Neuronal stem cell (in vitro differentiated cells): ENCODE results near the gene SLC25A42.

Experiments
- DNase-seq: peaks from one replicate; pipeline ENCODE4 v3.0.0-alpha.2; 2013; ENCODE audit warnings: low spot score
- H2AFZ ChIP-seq: one replicate; pipeline ENCODE4 v1.6.1; 2013; ENCODE audit warnings: mild to moderate bottlenecking, low read length, inconsistent platforms
- H2AK5ac ChIP-seq: 2 replicates; pipeline ENCODE4 v1.6.1; 2013; ENCODE audit warnings: low read depth, mild to moderate bottlenecking, inconsistent platforms, low read length, moderate library complexity, mixed read lengths
- H2BK120ac ChIP-seq: 2 replicates; pipeline ENCODE4 v1.6.1; 2013; ENCODE audit warnings: low read depth, mild to moderate bottlenecking, inconsistent platforms, low read length, moderate library complexity, mixed read lengths
- H2BK12ac ChIP-seq: one replicate; pipeline ENCODE4 v1.6.1; 2013; ENCODE audit warnings: low read length, inconsistent platforms
- H2BK15ac ChIP-seq: 2 replicates; pipeline ENCODE4 v1.6.1; 2013; ENCODE audit warnings: mild to moderate bottlenecking, low read length, inconsistent platforms, mixed read lengths
- H2BK5ac ChIP-seq: one replicate; pipeline ENCODE4 v1.6.1; 2013; ENCODE audit warnings: inconsistent platforms, mild to moderate bottlenecking, low read length, moderate library complexity
- H3K14ac ChIP-seq: one replicate; pipeline ENCODE4 v1.6.1; 2013; ENCODE audit warnings: low read length, inconsistent platforms
- H3K18ac ChIP-seq: 2 replicates; pipeline ENCODE4 v1.6.1; 2013; ENCODE audit warnings: low read length, inconsistent platforms
- H3K23ac ChIP-seq: 2 replicates; pipeline ENCODE4 v1.6.1; 2013; ENCODE audit warnings: low read depth, mild to moderate bottlenecking, mixed read lengths, low read length, inconsistent platforms; ENCODE audit not compliant: poor library complexity
- H3K27ac ChIP-seq: replicated peaks from 3 replicates; pipeline ENCODE4 v1.5.1; 2013; ENCODE audit warnings: low read length, inconsistent platforms
- H3K27me3 ChIP-seq, 3 experiments: 2 replicates each; pipeline ENCODE4 v1.6.1; 2013; ENCODE audit warnings: low read length in 3 of 3, mild to moderate bottlenecking in 2 of 3, inconsistent platforms in 1 of 3, low read depth in 1 of 3, mixed read lengths in 1 of 3, moderate library complexity in 1 of 3; ENCODE audit not compliant: control insufficient read depth in 3 of 3, insufficient read depth in 3 of 3
- H3K36me3 ChIP-seq, 2 donors: replicated peaks in 1 of 2; 2 replicates each; pipeline ENCODE4 v1.6.1; 2013; ENCODE audit warnings: low read length in 2 of 2; ENCODE audit not compliant: control insufficient read depth in 2 of 2, insufficient read depth in 2 of 2
- H3K4ac ChIP-seq: 2 replicates; pipeline ENCODE4 v1.6.1; 2013; ENCODE audit warnings: inconsistent platforms, mild to moderate bottlenecking, low read length, moderate library complexity
- H3K4me1 ChIP-seq, 2 donors: 1 replicate in 1 of 2; 2 replicates in 1 of 2; pipeline ENCODE4 v1.6.1; 2013; ENCODE audit warnings: low read length in 2 of 2, low read depth in 1 of 2; ENCODE audit not compliant: control insufficient read depth in 2 of 2, insufficient read depth in 1 of 2
- H3K4me2 ChIP-seq: one replicate; pipeline ENCODE4 v1.6.1; 2013; ENCODE audit warnings: mild to moderate bottlenecking, low read length, inconsistent platforms; ENCODE audit not compliant: insufficient read depth, poor library complexity, severe bottlenecking
- H3K4me3 ChIP-seq, 2 donors: 2 replicates each; pipeline ENCODE4 v1.5.1; 2013; ENCODE audit warnings: low read length in 2 of 2, mild to moderate bottlenecking in 2 of 2, inconsistent platforms in 1 of 2, moderate library complexity in 1 of 2
- H3K79me1 ChIP-seq: one replicate; pipeline ENCODE4 v1.6.1; 2013; ENCODE audit warnings: low read depth, mild to moderate bottlenecking, inconsistent platforms, low read length, moderate library complexity
- H3K9ac ChIP-seq: one replicate; pipeline ENCODE4 v1.6.1; 2013; ENCODE audit warnings: mild to moderate bottlenecking, low read depth, low read length, inconsistent platforms; ENCODE audit not compliant: poor library complexity
- H3K9me3 ChIP-seq, 2 donors: replicated peaks in 1 of 2; 2 replicates each; pipeline versions ENCODE3 to v1.6.1; 2013; ENCODE audit warnings: low read length in 2 of 2, mild to moderate bottlenecking in 2 of 2, inconsistent platforms in 1 of 2, low read depth in 1 of 2, mixed read lengths in 1 of 2, moderate library complexity in 1 of 2; ENCODE audit not compliant: control insufficient read depth in 2 of 2, insufficient read depth in 1 of 2
- H4K8ac ChIP-seq: one replicate; pipeline ENCODE4 v1.6.1; 2013; ENCODE audit warnings: low read depth, mild to moderate bottlenecking, inconsistent platforms, low read length, moderate library complexity
- H4K91ac ChIP-seq: one replicate; pipeline ENCODE4 v1.6.1; 2013; ENCODE audit warnings: low read length, low read depth, mild to moderate bottlenecking, inconsistent platforms; ENCODE audit not compliant: poor library complexity
- WGBS, 2 donors: extraction: QIAGEN DNeasy Blood & Tissue Kit; methylation state at CpG; one replicate each; pipeline ENCODE4 v1.1.7; 2013; ENCODE audit warnings: missing lambda C conversion rate in 2 of 2, mixed read lengths in 1 of 2; ENCODE audit not compliant: insufficient read length in 2 of 2, insufficient replicate concordance in 1 of 2; ENCODE audit errors: extremely low coverage in 2 of 2; 5-methylcytosine and 5-hydroxymethylcytosine counted together

The SLC25A42 gene

DNA sequence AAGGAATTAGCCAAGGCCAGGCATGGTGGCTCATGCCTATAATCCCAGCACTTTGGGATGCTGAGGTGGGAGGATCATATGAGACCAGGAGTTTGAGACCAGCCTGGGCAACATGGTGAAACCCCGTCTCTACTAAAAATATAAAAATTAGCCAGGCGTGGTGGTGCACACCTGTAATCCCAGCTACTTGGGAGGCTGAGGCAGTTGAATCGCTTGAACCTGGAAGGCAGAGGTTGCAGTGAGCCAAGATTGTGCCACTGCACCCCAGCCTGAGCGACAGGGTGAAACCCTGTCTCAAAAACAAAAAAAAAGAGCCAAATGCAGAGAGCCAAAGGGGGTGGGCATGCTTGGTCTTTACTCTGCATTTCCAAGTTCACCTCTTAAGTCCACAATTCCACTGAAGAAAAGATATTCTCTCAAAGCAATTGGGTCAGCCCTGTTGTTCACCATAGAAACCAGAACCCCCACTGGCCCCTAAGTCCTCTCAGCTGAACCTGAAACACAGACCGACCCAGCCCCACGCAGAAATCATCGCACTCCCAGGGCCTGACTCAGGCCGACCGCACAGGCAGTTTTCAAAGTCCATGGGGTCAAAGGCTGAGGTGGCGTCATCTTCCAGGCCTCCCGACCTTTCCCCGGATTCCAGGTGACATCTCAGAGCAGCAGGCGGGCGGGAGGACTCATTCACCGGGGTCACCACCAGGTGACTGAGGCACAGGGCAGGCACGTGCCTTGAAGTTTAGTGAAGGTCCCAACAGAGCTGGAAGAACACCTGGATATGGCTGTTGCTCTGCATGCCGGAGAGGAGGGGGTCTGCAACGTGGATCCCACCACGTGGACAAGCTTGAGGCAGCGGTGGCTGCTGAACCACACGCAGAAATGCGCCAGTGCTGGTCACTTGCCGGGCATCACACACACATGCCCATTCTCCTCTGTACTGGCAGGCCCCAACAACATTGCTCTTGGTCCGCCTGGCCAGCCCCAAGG is 33.1 kb downstream of the SLC25A42 start:
- Histone ChIP-seq H2BK15ac (no peak overlapping the region), H3K27me3 (no peaks in the 10 kb centered on the region), H3K36me3 (no peaks in the 10 kb centered on the region), H3K23ac (peak overlapping the region; percentile 56), H3K4ac (no peak overlapping the region), H4K91ac (no peak overlapping the region), H3K18ac (no peak overlapping the region), H4K8ac (no peak overlapping the region), H2AFZ (no peak overlapping the region), H2BK5ac (no peak overlapping the region), H3K9ac (no peak overlapping the region), H3K14ac (no peak overlapping the region), H3K79me1 (no peaks in the 10 kb centered on the region), H3K27ac (no peak overlapping the region), H3K9me3 (no peaks in the 10 kb centered on the region), H2BK12ac (no peak overlapping the region), H2BK120ac (no peak overlapping the region), H2AK5ac (no peak overlapping the region), H3K4me3 (no peak overlapping the region), H3K4me2 (no peak overlapping the region), H3K4me1 (peaks cover 0 to 3% of the 10 kb centered on the region in 2 donors)
- DNase-seq: no peak
- no CpG with 5 or more reads among the region's 24 CpGs for WGBS, 2 donors

DNA sequence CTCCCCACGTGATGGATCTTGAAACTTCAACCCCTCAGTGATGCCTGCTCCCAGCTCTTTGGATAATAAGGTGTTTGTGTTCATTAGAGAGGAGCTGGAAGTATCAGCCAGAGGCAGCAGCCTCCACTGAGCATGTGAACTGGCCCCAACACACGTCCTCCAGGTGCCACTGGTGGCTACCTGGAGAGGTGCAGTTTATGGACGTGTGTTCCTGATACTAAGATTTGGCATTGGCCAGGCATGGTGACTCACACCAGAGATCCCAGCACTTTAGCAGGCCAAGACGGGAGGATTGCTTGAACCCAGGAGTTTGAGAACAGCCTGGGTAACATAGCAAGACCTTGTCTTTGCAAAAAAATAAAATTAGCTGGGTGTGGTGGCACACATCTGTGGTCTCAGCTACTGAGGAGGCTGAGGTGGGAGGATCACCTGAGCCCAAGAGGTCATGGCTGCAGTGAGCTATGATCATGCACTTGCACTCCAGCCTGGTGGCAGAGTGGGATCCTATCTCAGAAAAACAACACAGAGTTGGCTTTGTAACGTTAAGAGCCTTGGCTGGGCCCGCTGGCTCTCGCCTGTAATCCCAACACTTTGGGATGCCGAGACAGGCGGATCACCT is 34.4 kb downstream of the SLC25A42 start:
- Histone ChIP-seq H3K79me1 (no peaks in the 10 kb centered on the region), H2AFZ (no peak overlapping the region), H3K18ac (no peak overlapping the region), H2BK120ac (no peak overlapping the region), H3K27me3 (no peaks in the 10 kb centered on the region), H3K14ac (no peak overlapping the region), H4K8ac (no peak overlapping the region), H3K36me3 (no peaks in the 10 kb centered on the region), H2AK5ac (no peak overlapping the region), H2BK12ac (no peak overlapping the region), H3K4me1 (peaks cover 0 to 3% of the 10 kb centered on the region in 2 donors), H2BK5ac (no peak overlapping the region), H3K4me3 (no peak overlapping the region), H3K4ac (no peak overlapping the region), H3K27ac (no peak overlapping the region), H3K9me3 (no peaks in the 10 kb centered on the region), H3K9ac (no peak overlapping the region), H3K4me2 (no peak overlapping the region), H3K23ac (no peak overlapping the region), H2BK15ac (no peak overlapping the region), H4K91ac (no peak overlapping the region)
- no peak for DNase-seq
- no CpG with 5 or more reads among the region's 9 CpGs for WGBS, 2 donors

DNA sequence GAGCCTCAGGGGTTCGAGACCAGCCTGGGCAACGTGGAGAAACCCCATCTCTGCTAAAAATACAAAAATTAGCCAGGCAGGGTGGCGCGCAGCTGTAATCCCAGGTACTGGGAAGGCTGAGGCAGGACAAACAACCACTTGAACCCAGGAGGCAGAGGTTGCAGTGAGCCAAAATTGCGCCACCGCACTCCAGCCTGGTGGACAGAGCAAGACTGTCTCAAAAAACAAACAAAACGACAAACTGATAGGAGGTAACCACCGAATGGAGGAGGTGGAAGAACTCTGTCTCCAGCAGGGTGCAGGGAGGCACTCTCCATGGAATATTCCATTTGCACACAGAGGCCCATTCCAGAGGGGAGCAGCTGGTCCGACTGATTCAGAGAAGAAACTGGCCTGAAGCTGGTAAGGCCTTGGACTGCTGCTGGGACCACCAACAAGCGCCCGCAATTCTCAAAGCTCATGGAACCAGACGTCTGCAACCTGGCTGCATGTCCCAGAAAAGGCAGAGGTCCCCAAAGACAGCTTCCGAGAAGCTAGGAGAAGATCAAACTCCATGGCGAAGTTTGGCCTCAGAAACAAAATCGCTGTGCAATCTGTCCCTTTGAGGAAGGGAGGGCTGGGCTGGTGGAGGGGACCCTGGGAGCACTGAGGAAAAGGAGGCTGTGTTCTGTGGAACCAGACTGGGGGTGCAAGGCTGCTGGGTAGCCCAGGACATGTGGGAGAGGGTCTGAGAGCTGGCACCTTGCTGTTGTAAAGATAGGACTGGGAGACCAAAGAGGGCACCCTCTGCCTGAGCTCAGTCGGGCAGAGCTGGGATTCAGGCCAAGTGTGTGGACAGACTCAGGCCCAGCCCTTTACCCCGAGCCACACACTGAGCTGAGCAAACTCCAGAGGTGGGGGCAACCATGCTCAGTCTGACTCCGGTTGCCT is 35.2 kb downstream of the SLC25A42 start:
- Histone ChIP-seq H3K4me3 (no peak overlapping the region), H3K14ac (no peak overlapping the region), H3K9me3 (no peaks in the 10 kb centered on the region), H2BK120ac (no peak overlapping the region), H2AK5ac (no peak overlapping the region), H3K4me2 (no peak overlapping the region), H2BK5ac (no peak overlapping the region), H3K27me3 (no peaks in the 10 kb centered on the region), H3K9ac (no peak overlapping the region), H3K23ac (no peak overlapping the region), H3K27ac (no peak overlapping the region), H2BK15ac (no peak overlapping the region), H3K79me1 (no peaks in the 10 kb centered on the region), H3K4ac (no peak overlapping the region), H2BK12ac (no peak overlapping the region), H4K91ac (no peak overlapping the region), H3K36me3 (no peaks in the 10 kb centered on the region), H2AFZ (no peak overlapping the region), H4K8ac (no peak overlapping the region), H3K18ac (no peak overlapping the region), H3K4me1 (peaks cover 0 to 3% of the 10 kb centered on the region in 2 donors)
- no CpG with 5 or more reads among the region's 18 CpGs for WGBS, 2 donors
- DNase-seq: no peak
